Measurements from ENCODE around the gene CCDC83. TPM values are rescaled to one million over a fixed set of nuclear protein-coding genes. Genes with fewer than 3 reads are reported as not detected.

Gene CCDC83
- total RNA-seq, 2 experiments from 2014 or later: not detected

GRCh38 chr11:85822814-85823213, 32.4 kb upstream of the CCDC83 start:
- H3K4me3 Mint-ChIP-seq: no peak overlapping the region

GRCh38 chr11:85823816-85824215, 31.4 kb upstream of the CCDC83 start:
- H3K4me3 Mint-ChIP-seq: no peak overlapping the region
- H3K9me3 Mint-ChIP-seq: no peaks in the 10 kb centered on the region
- POLR2A ChIA-PET: interaction anchor here (1.0 to 1.5 kb wide), 3 partner anchors 9 to 15 kb away, joined by 3 to 4 read pairs (median 3); partner anchors contain the start of gene SYTL2
- TF ChIP-seq CTCF (IDR thresholded peaks at IDR 0.05): no peak
- intact Hi-C loops (cut with micrococcal nuclease): loop anchor here (5.0 to 10.0 kb wide), 3 partner anchors 72 to 159 kb away; partner anchors contain the start of gene CREBZF
- DNase-seq (peak; percentile 70), ATAC-seq (peak; percentile 79)
- no peaks in the 10 kb centered on the region for H3K36me3 Mint-ChIP-seq (ENCODE audit: low read depth)
- no peaks in the 10 kb centered on the region for H3K27me3 Mint-ChIP-seq
- CTCF ChIA-PET: interaction anchor here (0.6 to 2.8 kb wide), 6 partner anchors 9 to 137 kb away, joined by 3 to 11 read pairs (median 3); partner anchors contain the start of genes CCDC83 and SYTL2
- H3K4me1 Mint-ChIP-seq (ENCODE audit: low read depth): peaks cover 64% of the 10 kb centered on the region
- H3K27ac Mint-ChIP-seq: peak overlapping the region; percentile 69

More at GRCh38 chr11:85822814-85823213, 32.4 kb upstream of the CCDC83 start:
- H3K27ac Mint-ChIP-seq: no peak overlapping the region
- TF ChIP-seq CTCF (IDR thresholded peaks at IDR 0.05): no peak
- H3K9me3 Mint-ChIP-seq: no peaks in the 10 kb centered on the region
- peaks cover 56% of the 10 kb centered on the region for H3K4me1 Mint-ChIP-seq (ENCODE audit: low read depth)
- intact Hi-C loops (cut with micrococcal nuclease): loop anchor here (5.0 to 10.0 kb wide), 3 partner anchors 71 to 158 kb away; partner anchors contain the start of gene CREBZF
- POLR2A ChIA-PET: no interaction called here
- DNase-seq (no peak), ATAC-seq (no peak)
- H3K27me3 Mint-ChIP-seq: no peaks in the 10 kb centered on the region
- CTCF ChIA-PET: interaction anchor here (1.5 to 1.9 kb wide), 2 partner anchors 10 to 136 kb away, joined by 3 to 7 read pairs; no protein-coding TSS in a partner anchor
- no peaks in the 10 kb centered on the region for H3K36me3 Mint-ChIP-seq (ENCODE audit: low read depth)

GRCh38 chr11:85825616-85826015, 29.6 kb upstream of the CCDC83 start:
- TF ChIP-seq CTCF (IDR thresholded peaks at IDR 0.05): no peak
- no peak for DNase-seq
- Mint-ChIP-seq H3K9me3 (no peaks in the 10 kb centered on the region), H3K4me3 (no peak overlapping the region), H3K36me3 (ENCODE audit: low read depth) (no peaks in the 10 kb centered on the region), H3K27me3 (no peaks in the 10 kb centered on the region), H3K4me1 (ENCODE audit: low read depth) (peaks cover 64% of the 10 kb centered on the region), H3K27ac (no peak overlapping the region)
- ATAC-seq: no peak
- CTCF ChIA-PET: interaction anchor here (0.8 to 3.1 kb wide), 10 partner anchors 11 to 231 kb away, joined by 3 to 11 read pairs (median 3); partner anchors contain the start of genes CCDC83 and SYTL2
- POLR2A ChIA-PET: interaction anchor here (1.5 kb wide), 1 partner anchor 13 kb away, joined by 4 read pairs; no protein-coding TSS in a partner anchor
- intact Hi-C loops (cut with micrococcal nuclease): loop anchor here (10.0 kb wide), 1 partner anchor 161 kb away; the partner anchor contains the start of gene CREBZF

DNA sequence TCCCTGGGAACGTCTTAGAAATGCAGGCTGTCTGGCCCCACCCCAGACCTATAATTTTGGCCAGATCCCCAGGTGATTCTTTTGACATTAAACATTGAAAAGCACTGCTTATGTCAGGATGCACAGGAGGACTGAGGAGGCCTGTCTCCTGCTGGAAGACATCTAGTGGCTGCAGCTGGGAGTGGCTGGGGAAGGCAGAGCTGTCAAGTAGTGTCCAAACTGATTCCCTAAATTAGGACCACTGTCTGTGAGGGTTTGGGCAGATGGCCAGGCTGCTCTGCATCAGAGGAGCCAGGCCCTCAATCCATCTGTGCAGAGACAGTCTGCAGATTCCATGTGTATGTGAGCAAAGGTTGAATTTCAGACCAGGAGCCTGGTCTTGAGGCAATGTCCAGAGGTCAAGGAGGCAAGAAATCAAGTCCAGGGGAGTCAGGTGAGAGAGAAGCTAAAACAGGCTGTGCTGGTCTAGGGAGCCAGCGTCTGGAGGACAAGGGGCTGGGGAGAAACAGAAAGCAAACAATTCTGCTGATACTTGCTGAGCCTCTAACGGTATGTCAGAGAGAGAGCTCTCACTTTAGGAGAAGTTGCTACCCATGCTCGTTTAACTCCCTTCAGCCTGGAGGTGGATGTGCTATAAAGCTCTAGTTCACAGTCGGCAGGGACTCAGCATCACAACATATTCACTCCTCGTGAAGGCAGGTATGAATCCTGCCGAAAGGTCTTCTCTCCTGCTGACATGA, 28.9 kb upstream of the CCDC83 start:
- peak; percentile 39 for DNase-seq
- Mint-ChIP-seq H3K4me1 (ENCODE audit: low read depth) (peaks cover 62% of the 10 kb centered on the region), H3K27me3 (no peaks in the 10 kb centered on the region), H3K9me3 (no peaks in the 10 kb centered on the region), H3K36me3 (ENCODE audit: low read depth) (no peaks in the 10 kb centered on the region), H3K27ac (no peak overlapping the region), H3K4me3 (no peak overlapping the region)
- intact Hi-C loops (cut with micrococcal nuclease): loop anchor here (10.0 kb wide), 1 partner anchor 161 kb away; the partner anchor contains the start of gene CREBZF
- ATAC-seq: no peak
- ChIA-PET POLR2A (interaction anchor here (1.2 to 1.5 kb wide), 3 partner anchors 13 to 161 kb away, joined by 4 read pairs; partner anchors contain the start of gene CREBZF), CTCF (interaction anchor here (0.8 to 3.1 kb wide), 14 partner anchors 9 to 231 kb away, joined by 3 to 11 read pairs (median 4); partner anchors contain the start of gene CCDC83)
- TF ChIP-seq CTCF (IDR thresholded peaks at IDR 0.05): peak; percentile 17

Measured in activated CD8-positive, alpha-beta T cell treated with anti-CD3 and anti-CD28 coated beads for 36 hours (primary cell).